Astrocyte (in vitro differentiated cells and primary cell): ENCODE measurements around the gene DISC1. TPM values are rescaled to one million over a fixed set of nuclear protein-coding genes. Genes with fewer than 3 reads are reported as not detected.
"Not testable (repeated sequence)": the region's sequence is repeated elsewhere in the genome, so short reads cannot be mapped to it uniquely, and the experiment has no call there.

Source experiments
- DNase-seq: peaks from one replicate; pipeline ENCODE4 v3.0.0-alpha.2; 2010; ENCODE audit warnings: low read depth
- FAIRE-seq: peaks from 2 replicates; lab custom pipeline; 2011; peaks lifted over from hg19 to GRCh38; lab: Jason Lieb, UNC
- H2AFZ ChIP-seq: 2 replicates; pipeline ENCODE4 v1.6.0; 2012; ENCODE audit warnings: low read depth, low read length, inconsistent platforms
- H3K27ac ChIP-seq: 2 replicates; pipeline ENCODE4 v1.5.1; 2011; ENCODE audit warnings: low read depth, low read length, inconsistent platforms
- H3K27me3 ChIP-seq: 2 replicates; pipeline ENCODE4 v1.6.0; 2011; ENCODE audit warnings: low read length, inconsistent platforms; ENCODE audit not compliant: insufficient read depth
- H3K36me3 ChIP-seq: 2 replicates; pipeline ENCODE4 v1.5.1; 2011; ENCODE audit warnings: low read length, inconsistent platforms; ENCODE audit not compliant: insufficient read depth
- H3K4me1 ChIP-seq: 2 replicates; pipeline ENCODE4 v1.5.1; 2011; ENCODE audit warnings: low read length, inconsistent platforms; ENCODE audit not compliant: insufficient read depth
- H3K4me2 ChIP-seq: 2 replicates; pipeline ENCODE4 v1.6.0; 2012; ENCODE audit warnings: low read length, inconsistent platforms
- H3K4me3 ChIP-seq: 2 replicates; pipeline ENCODE4 v1.5.1; 2011; ENCODE audit warnings: low read depth, mild to moderate bottlenecking, low read length, inconsistent platforms; ENCODE audit not compliant: insufficient read depth
- H3K79me2 ChIP-seq: 2 replicates; pipeline ENCODE4 v1.6.0; 2012; ENCODE audit warnings: mild to moderate bottlenecking, low read length, inconsistent platforms; ENCODE audit not compliant: insufficient read depth
- H3K9ac ChIP-seq: 2 replicates; pipeline ENCODE4 v1.6.0; 2012; ENCODE audit warnings: mild to moderate bottlenecking, low read length, inconsistent platforms
- H3K9me3 ChIP-seq: 2 replicates; pipeline ENCODE4 v1.5.1; 2012; ENCODE audit warnings: low read depth, mild to moderate bottlenecking, low read length, inconsistent platforms; ENCODE audit not compliant: insufficient read depth
- H4K20me1 ChIP-seq: 2 replicates; pipeline ENCODE4 v1.6.0; 2012; ENCODE audit warnings: low read length, inconsistent platforms; ENCODE audit not compliant: insufficient read depth
- H3K27ac Mint-ChIP-seq: one replicate; pipeline ENCODE4 v1.8.0; 2021; ENCODE audit warnings: mild to moderate bottlenecking, mixed read lengths; ENCODE audit not compliant: unreplicated experiment
- H3K27me3 Mint-ChIP-seq: one replicate; pipeline ENCODE4 v1.8.0; 2021; ENCODE audit warnings: low read depth, mixed read lengths; ENCODE audit not compliant: unreplicated experiment
- H3K36me3 Mint-ChIP-seq: one replicate; pipeline ENCODE4 v1.8.0; 2021; ENCODE audit warnings: low read depth, mixed read lengths; ENCODE audit not compliant: unreplicated experiment
- H3K4me1 Mint-ChIP-seq: one replicate; pipeline ENCODE4 v1.8.0; 2021; ENCODE audit warnings: low read depth, mixed read lengths; ENCODE audit not compliant: unreplicated experiment
- H3K4me3 Mint-ChIP-seq: one replicate; pipeline ENCODE4 v1.8.0; 2021; ENCODE audit warnings: mild to moderate bottlenecking, moderate library complexity, mixed read lengths; ENCODE audit not compliant: unreplicated experiment
- H3K9me3 Mint-ChIP-seq: one replicate; pipeline ENCODE4 v1.8.0; 2021; ENCODE audit warnings: mild to moderate bottlenecking, mixed read lengths; ENCODE audit not compliant: unreplicated experiment
- CTCF ChIP-seq: IDR thresholded peaks from 2 replicates; pipeline ENCODE4 v1.5.1; 2011; ENCODE audit warnings: low read depth, mild to moderate bottlenecking, inconsistent platforms, low read length, moderate library complexity; ENCODE audit not compliant: insufficient read depth
- EZH2 ChIP-seq: IDR thresholded peaks from 2 replicates; pipeline ENCODE4 v1.6.1; 2012; ENCODE audit warnings: mild to moderate bottlenecking, low read length, inconsistent platforms; ENCODE audit not compliant: insufficient read depth
- total RNA-seq: library from RNA; stranded (reverse); gene quantifications from 2 replicates; pipeline ENCODE4 v1.2.1, GENCODE V29; 2021

The DISC1 gene
- total RNA-seq, 1 donor from 2014 or later = 9.1 TPM

GRCh38 chr1:231943084-231943483 is 316.5 kb downstream of the DISC1 start:
- H3K4me3 Mint-ChIP-seq = no peak overlapping the region
- no peak overlapping the region for H3K27ac Mint-ChIP-seq
- H3K9me3 Mint-ChIP-seq = peaks cover 7% of the 10 kb centered on the region
- peaks cover under 1% of the 10 kb centered on the region for H3K27me3 Mint-ChIP-seq
- TF ChIP-seq EZH2 (no peak), CTCF (no peak)
- Histone ChIP-seq H2AFZ (no peak overlapping the region), H4K20me1 (no peaks in the 10 kb centered on the region), H3K9ac (no peak overlapping the region), H3K27me3 (no peaks in the 10 kb centered on the region), H3K9me3 (no peaks in the 10 kb centered on the region), H3K4me2 (no peak overlapping the region), H3K79me2 (no peaks in the 10 kb centered on the region), H3K36me3 (no peaks in the 10 kb centered on the region), H3K27ac (no peak overlapping the region), H3K4me1 (no peaks in the 10 kb centered on the region), H3K4me3 (no peak overlapping the region)
- DNase-seq (no peak), FAIRE-seq (no peak)
- H3K36me3 Mint-ChIP-seq = peaks cover 8% of the 10 kb centered on the region
- H3K4me1 Mint-ChIP-seq = no peaks in the 10 kb centered on the region

GRCh38 chr1:231948102-231948501 is 321.5 kb downstream of the DISC1 start:
- H3K27me3 ChIP-seq, H3K36me3 Mint-ChIP-seq, H3K9me3 Mint-ChIP-seq, H3K9me3 ChIP-seq, H3K36me3 ChIP-seq, H3K27ac ChIP-seq, DNase-seq, H3K4me3 ChIP-seq, H3K9ac ChIP-seq, H3K27me3 Mint-ChIP-seq, H3K4me2 ChIP-seq, H3K79me2 ChIP-seq, H4K20me1 ChIP-seq, H3K4me3 Mint-ChIP-seq, H2AFZ ChIP-seq, FAIRE-seq, H3K27ac Mint-ChIP-seq: not testable (repeated sequence)
- H3K4me1 Mint-ChIP-seq = peaks cover 14% of the 10 kb centered on the region
- H3K4me1 ChIP-seq = peaks cover 11% of the 10 kb centered on the region

GRCh38 chr1:231949277-231950091 is 322.9 kb downstream of the DISC1 start:
- TF ChIP-seq EZH2 = no peak
- TF ChIP-seq CTCF = no peak
- H3K9ac ChIP-seq = no peak overlapping the region
- peaks cover 6% of the 10 kb centered on the region for H3K36me3 Mint-ChIP-seq
- H3K4me3 ChIP-seq = no peak overlapping the region
- no peak overlapping the region for H2AFZ ChIP-seq
- DNase-seq (no peak), FAIRE-seq (no peak)
- no peaks in the 10 kb centered on the region for H3K36me3 ChIP-seq
- H3K9me3 Mint-ChIP-seq = peaks cover 7% of the 10 kb centered on the region
- no peak overlapping the region for H3K27ac Mint-ChIP-seq
- H3K4me1 ChIP-seq = peaks cover 11% of the 10 kb centered on the region
- H4K20me1 ChIP-seq = no peaks in the 10 kb centered on the region
- no peaks in the 10 kb centered on the region for H3K27me3 ChIP-seq
- H3K9me3 ChIP-seq = no peaks in the 10 kb centered on the region
- no peak overlapping the region for H3K4me3 Mint-ChIP-seq
- H3K79me2 ChIP-seq = no peaks in the 10 kb centered on the region
- H3K4me1 Mint-ChIP-seq = peaks cover 14% of the 10 kb centered on the region
- H3K27ac ChIP-seq = no peak overlapping the region
- H3K27me3 Mint-ChIP-seq = no peaks in the 10 kb centered on the region
- no peak overlapping the region for H3K4me2 ChIP-seq
